Caki2 (cell line): ENCODE results near the gene GMDS. TPM values are rescaled to one million over a fixed set of nuclear protein-coding genes. Genes with fewer than 3 reads are reported as not detected.

Experiments used
- DNase-seq: peaks from one replicate; pipeline ENCODE4 v3.0.0-alpha.2; 2015; ENCODE audit warnings: low read depth
- in situ Hi-C: cut with HindIII; loops from 2 replicates; pipeline ENCODE4 v1.10.0; 2016; ENCODE audit warnings: low sequenced_read_pairs, low pct_unique_long_range_greater_than_20kb, mixed read lengths
- total RNA-seq: library from RNA; depleted of rRNA; stranded (reverse); fragments of >200 nt; shearing (Covaris generic); gene quantifications from 2 replicates; pipeline ENCODE4 v1.2.3, GENCODE V29; 2014; ENCODE audit warnings: low replicate concordance

The GMDS gene
- total RNA-seq, 1 experiment from 2014 or later: 10.9 TPM

DNA sequence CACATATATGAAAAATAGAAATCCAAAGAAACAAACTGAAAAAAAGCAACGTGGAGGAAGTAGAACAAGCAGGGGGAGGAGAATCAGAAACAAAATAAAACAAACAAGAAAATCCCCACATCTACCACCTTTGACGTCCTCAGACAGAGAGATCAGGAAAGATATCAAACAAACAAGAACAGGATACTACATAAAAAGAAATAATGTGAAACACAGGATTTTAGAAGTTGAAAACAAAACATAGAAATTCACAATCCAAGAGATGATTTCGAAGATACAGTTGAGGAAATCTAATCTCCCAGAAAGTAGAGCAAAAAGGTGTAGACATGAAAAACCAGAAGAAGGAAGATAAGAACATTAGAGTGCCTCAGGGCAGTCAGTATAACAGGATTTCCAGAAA, 514.5 kb downstream of the GMDS start:
- DNase-seq: no peak
- in situ Hi-C loops: no loop called here

DNA sequence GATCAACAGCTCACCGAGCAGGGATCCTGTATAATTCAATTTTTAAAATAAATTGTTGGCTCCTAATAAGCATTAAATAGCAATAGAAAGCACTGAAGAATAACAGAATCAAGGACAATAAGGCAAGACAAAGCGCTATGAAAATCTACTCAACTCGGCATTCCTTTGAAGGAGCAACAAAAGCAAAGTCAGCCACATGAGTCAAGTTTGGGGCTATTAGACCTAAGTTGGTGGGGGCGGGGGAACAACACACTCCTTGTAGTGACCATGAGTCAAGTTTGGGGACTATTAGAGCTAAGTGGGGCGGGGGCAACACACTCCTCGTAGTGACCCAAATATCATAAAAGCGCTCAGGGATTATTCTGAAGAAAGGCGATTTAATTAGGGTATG, 515.7 kb downstream of the GMDS start:
- in situ Hi-C loops: no loop called here
- no peak for DNase-seq

DNA sequence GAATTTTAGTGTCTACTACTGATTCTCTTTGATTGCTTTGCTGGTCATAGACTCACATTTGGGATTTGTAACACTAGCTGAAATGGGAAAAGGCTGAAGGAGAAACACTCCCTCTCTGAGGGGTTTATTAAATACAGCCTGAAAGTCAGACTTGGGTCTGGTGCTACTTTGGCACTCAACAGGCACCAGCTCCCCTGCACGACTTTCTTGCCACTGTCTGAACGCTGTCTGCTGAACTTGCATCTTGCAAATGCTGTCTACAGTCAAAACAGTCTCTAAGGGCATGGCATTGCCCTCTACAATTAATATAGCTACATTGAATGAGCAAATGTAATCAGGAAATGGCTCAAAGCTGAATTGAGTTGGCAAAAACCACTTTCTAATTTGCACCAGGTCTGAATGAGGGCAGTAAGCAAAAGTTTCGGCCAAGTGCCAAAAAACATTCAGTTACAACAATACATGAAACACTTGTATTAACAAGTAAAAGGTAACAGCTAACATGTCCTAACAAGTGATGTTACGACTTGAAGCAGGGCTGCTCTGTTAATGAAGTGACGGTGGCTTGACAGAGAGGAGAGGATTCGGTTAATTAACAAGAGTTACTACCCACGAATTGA, 516.2 kb downstream of the GMDS start:
- DNase-seq: no peak
- in situ Hi-C loops: no loop called here

DNA sequence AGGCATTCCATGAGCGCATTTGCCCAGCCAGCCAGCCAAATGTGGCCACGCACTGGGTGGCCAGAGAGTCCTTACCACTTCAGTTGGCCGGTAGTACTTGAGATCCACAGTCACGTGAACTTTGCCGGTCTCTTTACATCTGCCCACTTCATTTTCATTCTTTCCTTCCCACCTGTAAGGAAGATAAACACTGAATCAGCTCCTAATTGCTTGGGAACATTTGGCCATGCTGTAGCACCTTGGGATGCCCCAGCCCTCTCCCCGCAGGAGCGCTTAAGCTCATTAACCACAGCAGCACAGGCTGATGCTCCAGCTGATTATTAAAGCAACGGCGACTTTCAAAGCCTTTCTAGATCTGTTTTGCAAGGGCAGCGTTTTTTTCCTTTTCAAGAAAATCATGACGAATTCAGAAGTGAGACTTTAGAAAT, 519.0 kb downstream of the GMDS start:
- no peak for DNase-seq
- in situ Hi-C loops: no loop called here

DNA sequence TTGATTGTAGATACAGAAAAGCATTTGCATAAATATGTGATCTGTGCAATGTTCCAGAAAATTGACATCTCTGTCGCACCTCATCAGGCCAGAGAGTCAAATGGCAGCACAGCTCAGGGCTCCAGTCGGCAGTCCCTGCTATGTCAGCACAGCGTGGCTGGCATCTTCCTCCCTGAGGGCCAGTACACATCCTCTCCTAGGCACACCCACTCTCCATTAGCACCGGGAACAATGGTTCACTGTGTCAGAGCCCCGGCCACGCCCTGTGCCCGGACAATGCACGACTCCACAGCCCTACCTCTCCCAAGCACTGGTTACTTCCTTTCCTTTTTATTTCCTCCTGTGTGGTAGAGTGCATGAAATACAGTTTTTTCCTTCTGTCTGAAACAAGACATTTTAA, 520.8 kb downstream of the GMDS start:
- in situ Hi-C loops: no loop called here
- DNase-seq: peak; percentile 76

DNA sequence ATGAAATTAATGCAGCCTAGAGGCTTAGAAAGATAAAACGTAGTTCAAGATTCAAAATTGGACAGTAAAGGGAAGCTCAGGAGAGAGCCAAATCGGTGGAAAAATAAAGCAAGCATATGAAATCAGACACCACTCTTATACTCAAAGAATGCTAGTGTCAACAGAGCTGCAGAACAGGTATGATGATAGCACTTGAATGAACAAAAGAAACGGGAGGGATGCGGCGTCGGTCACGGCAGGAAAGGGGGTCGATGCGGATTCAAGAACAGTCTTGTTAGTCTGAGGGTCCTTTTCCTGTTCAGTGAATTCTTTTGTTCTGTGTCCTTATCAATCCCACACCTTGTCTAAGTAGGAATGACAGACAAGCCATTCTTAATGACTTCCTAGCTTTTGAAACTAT, 521.3 kb downstream of the GMDS start:
- DNase-seq: no peak
- in situ Hi-C loops: no loop called here

DNA sequence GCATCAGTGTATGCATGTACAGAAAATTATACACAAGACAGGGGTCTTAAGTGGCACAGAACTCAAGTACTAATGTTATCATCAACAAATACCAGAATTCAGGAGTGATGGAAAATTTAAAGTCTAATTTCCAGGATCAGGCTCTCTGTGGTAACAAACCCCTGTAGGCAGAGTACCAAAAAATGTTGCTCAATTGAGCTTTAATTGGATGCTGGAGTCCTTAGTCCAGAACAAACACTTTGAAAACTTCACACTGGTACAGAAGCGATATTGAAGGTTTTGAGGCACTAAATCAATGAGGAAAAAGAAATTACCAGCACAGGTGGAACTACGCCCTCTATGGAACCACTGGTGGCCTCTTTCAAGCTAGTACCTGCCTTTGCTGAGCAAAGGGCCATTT, 522.6 kb downstream of the GMDS start:
- DNase-seq: no peak
- in situ Hi-C loops: no loop called here

DNA sequence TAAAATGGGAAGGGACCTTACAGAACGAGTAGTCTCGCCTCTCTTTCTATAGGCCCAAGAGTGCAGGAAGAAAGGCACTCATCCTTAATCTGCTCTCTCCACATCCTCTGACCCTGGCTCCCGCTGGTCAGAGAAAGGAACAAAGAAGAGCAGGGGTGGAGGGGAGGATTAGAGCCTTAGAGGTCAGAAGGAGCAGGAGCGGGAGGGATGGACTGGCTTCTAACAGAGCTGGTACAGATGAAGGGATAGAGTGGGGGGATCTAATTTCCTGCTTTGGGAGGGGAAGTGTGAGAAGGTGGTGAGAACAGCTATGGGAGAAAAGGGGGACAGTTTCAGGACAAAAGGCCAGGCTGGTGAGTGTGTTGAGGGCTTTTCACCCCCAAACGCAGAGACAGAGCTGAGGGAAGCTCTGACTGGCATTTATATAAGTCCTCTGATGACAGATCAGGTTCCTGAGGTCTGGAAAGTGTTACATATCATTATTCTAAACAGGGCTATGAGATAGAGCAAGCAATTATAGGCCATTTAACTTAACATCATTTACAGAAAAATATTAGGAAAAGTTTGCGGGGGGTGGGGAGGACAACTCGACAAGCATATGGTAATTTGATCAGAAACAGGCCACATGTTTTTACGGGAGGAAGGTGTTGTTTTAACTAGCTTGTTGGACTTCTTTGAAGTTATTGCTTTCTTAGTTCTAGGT, 524.6 kb downstream of the GMDS start:
- DNase-seq: no peak
- in situ Hi-C loops: no loop called here

DNA sequence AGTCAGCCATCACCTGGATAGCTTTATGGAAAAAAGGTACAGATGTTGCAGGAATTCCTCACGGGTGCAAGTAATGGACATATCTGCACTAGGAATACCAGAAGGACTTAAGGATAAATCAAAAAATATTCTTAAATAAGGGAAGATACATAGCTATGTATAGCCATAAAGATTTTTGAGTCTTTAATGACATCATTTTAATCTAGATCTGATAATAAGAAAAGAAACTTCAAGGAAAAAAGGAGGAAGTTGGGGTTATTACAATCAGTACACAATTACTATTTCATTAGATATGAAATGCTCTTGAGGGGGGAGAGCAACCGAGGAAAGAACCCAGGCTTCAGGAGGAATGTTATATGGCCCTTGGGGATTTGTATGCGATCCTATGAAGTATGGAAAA, 525.5 kb downstream of the GMDS start:
- in situ Hi-C loops: no loop called here
- no peak for DNase-seq

DNA sequence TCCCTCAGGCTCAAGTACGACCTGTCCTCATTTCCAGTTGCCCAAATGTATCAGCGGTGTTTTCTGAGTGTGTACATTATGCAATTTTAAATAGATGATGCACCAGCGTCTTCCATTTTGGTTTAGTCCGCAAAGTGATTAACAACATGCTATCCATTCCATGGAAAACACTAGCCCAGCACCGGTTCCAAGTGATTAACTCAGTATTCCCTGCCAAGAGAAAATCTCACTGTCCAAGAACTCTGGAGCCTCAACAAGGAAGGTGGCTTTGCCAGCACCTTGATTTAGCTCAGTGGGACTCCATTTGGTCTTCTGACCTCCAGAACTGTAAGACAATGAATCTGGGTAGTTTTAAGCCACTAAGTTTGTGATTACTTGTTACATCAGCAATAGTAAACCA, 528.5 kb downstream of the GMDS start:
- no peak for DNase-seq
- in situ Hi-C loops: no loop called here

DNA sequence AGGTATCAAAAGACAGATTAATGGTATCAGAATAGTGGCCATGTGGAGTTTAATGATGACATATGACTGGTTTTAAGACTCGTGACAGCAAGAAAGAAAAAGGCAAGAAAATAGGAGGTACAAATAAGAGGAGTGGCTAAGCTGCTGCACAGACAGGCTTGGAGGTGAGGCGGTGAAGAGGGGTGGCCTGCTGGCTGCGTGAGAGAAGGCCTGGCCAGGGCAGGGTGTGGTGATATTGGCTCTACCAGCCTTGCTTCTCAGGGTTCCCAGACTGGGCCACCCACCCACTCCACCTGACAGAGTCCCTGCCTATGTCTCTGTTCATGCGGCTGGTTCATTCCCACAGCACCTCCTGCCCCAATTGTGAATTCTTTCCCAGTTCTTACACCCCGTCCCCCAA, 529.0 kb downstream of the GMDS start:
- in situ Hi-C loops: no loop called here

DNA sequence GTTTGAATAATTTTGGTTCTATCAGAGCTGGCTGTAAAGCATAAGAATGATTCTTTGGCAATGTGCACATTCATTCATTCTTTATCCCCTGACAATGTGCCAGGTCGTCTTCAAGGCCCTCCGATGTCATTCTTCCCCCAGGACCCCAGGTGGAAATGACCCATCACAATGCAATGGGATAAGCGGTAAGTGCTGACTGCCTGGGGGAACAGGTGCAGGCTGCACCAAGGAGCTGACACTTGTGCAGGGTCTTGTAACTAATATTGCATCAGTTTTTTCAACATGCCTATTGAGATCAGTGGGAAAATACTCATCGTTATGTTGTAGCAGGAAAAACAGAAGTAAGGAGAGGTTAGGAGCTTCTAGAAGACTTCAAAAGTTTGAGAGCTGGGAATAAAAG, 530.1 kb downstream of the GMDS start:
- no peak for DNase-seq
- in situ Hi-C loops: no loop called here

More for the DNA sequence above, 529.0 kb downstream of the GMDS start:
- no peak for DNase-seq

DNA sequence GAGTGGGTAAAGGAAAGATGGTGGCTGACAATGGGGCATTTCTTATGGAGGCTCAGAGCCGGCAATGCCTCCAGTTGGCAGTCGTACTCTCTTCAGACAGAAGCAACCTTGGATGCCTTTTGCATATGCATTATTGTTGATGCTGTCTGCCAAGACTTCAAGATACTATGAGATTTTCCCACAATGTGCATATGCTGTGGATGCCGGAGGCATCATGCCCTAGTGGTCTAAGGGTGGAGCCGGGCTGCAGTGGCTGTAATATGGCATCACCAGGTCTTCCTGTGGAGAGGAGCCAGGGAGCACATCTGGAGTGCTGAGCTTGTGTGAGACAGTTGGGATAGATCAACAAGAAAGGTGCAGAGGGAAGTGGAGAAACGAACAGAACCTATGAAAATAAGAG, 530.8 kb downstream of the GMDS start:
- no peak for DNase-seq
- in situ Hi-C loops: no loop called here

DNA sequence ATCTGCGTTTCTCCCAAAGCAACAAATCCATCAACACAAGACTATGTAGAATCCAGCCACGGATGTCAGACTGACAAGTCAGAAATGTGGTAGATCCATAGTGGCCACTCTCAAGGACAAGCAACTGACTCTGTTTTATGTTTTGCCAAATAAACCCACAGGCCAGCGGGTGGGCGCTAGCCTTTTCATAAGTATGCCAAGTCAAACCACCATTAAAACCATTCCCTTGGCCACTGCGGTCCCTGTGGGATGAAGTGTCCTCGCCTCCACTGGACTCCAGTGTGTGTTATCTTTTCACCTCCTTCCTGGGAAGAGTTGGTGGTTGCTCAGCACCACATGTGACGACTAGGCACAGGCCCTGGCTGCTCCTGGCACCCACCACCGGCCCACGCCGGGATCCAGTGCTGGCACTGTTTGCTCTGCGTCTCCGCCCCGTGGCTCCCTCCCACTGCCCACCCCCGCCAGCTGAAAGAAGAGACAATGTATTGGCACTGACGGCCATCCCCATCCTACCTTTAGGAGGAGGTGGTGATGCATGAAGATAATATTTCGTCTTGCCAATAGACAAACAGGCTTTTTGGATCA, 532.3 kb downstream of the GMDS start:
- no peak for DNase-seq
- in situ Hi-C loops: no loop called here

DNA sequence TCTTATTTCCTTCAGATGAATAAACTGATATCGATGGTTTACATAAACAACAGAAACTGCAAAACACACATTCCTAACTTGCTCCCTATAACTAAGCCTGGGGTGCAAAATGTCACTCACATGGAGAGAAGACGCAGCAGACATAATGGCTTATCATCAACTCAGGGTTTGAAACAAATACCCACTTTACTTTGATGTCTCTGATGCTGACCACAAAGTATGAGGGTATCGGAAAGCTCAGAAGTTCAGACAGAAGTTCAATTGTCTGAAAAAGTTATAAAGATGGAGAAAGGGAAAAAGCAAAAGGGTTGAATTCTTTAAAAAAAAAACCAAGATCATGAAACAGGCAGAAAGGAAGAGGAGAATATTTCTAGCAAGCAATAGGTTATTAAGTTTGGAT, 533.0 kb downstream of the GMDS start:
- no peak for DNase-seq
- in situ Hi-C loops: no loop called here

DNA sequence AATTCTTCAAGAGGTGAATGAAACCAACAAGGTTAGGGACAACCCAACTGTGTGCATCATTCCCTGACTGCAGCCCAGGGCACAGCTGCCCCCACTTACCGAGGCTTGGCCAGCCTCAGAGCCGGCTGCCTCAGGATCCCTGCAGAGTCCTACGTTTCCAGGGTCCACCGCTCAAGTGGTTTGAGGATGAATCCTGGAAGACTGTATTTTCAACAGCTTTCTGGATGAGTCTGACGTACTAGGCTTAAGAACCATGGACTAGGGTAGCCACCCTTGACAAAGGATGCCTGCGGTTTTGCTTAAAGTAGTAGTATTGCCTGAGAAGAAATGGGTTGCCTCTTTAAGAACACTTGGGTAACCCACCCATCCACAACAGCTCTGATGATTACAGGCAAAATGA, 534.3 kb downstream of the GMDS start:
- in situ Hi-C loops: no loop called here
- no peak for DNase-seq

DNA sequence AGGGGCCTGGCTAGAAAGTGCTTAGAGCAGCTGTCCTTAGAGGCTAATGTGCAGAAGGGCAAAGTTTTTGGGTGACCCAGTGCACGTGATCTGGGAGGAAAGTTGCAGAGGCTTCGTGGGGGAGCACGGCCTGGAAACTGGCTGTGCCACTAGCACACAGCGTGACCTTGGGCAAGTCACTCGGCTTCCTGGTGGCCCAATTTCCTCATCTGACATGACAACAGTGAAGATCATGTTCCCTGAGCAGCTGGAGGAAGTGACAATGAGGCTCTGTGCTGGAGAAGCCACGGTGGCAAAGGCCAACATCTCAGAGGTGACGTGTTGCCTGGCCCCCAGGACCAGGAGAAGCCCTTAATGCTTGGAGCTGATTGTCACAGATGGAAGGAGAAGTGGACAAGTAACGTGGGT, 536.2 kb downstream of the GMDS start:
- DNase-seq: no peak
- in situ Hi-C loops: no loop called here

DNA sequence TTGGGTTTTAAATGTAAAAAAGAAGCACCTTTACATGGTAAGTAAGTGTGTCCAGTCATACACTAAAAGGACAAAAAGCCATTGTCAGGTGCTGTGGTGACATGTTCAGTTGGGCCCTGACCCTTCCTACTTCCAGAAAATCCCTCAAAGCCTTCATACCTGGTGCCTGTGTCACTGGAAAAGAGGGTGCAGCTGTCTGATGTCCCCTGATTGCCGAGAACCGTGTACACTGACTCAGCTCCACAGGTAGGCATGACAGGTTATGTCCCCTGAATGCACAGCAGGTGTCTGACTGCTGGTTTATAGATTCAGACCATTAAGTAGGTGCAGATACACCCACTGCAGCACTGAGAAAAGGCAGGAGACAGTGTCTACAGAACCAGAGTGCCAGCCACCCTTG, 536.6 kb downstream of the GMDS start:
- in situ Hi-C loops: no loop called here
- no peak for DNase-seq

DNA sequence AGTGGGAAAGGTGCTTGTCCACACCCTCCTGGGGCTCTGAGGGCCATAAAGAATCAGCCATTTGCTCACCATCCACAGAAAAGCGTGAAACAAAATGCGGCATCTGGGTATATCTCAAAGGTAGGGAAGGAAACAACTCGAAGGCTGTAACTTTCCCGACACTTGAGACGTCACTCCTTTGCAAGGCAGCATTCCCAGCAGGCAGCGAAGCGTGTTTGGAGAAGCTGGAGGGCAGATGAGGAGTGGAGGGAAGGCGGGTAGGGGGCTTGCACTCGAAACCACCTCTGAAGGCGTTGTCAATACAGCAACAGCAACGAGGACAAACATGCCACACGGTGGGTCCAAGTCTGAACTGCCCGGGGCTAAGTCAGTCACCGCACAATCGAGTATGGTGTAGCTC, 537.3 kb downstream of the GMDS start:
- DNase-seq: no peak
- in situ Hi-C loops: no loop called here

DNA sequence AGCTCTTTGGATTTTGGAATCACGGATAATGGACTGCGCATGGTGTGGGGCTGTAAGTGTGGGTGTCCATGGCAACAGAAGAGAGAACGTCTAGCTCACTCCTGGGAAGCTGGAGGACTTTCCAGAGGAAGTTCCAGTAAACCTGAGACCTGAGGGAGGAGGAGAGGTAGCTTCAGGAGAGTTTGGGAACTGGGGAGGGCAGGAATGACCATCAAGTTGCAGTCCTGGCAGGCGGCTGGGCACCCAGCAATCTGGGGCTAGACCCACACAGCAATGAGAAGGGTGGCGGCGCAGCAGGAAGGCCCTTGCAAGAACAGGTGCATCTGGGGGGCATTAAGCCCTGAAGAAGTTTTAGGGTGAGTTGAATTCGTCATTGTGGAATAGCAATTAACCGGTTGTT, 539.8 kb downstream of the GMDS start:
- in situ Hi-C loops: no loop called here
- DNase-seq: no peak
